DOHH2 (cell line): Measurements from ENCODE around the gene CDKN2B-AS1.

Experiments
- EZH2phosphoT487 ChIP-seq: fragments of 200-600 bp; sonication (generic); IDR thresholded peaks from 2 replicates; pipeline ENCODE4 v1.6.1; 2017; ENCODE audit warnings: borderline replicate concordance, mild to moderate bottlenecking, antibody characterized with exemption, low read length, moderate library complexity, mixed read lengths
- TF ChIP-seq, protein P1 (sequence below): fragments of 200-600 bp; sonication (generic); IDR thresholded peaks from one replicate; pipeline ENCODE4 v1.5.1; 2014; ENCODE audit warnings: antibody characterized with exemption, mild to moderate bottlenecking, low read depth, low read length; ENCODE audit not compliant: poor library complexity, severe bottlenecking

DNA sequence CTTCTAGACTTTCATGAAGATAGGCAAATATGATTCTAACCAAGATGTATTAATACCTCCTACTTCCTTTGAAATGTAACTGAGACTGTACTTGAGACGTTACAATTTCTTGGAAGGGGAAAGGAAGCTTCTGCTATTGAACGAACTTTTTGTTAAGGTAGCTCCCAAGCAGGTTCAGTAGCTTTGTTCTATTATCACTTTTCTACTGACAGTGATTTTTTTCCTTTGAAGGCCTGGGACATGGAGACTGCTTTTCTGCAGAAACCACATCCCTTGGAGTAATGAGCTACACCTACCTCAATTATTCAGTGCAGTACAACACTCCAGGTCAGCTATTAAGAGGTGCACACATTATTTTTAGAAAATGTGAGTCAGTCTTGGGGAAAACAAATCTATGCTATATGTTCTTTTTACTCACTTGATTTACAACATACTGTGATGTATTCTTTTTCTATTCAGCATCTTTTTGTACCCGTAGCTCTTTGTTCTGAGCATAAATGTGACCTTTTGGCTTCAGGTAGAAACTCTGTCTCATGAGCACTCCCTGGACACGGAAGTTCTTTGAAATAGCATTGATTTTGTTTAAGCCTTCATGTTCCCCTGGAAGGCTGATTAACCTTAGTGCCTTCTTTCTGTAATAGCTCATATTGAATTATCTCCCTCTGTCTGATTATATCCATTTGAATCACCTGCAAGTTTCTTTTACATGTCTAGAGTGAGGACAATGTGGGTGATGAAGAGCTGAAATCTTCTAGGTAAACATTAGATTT, 71.0 kb downstream of the CDKN2B-AS1 start:
- TF ChIP-seq, protein P1, sequence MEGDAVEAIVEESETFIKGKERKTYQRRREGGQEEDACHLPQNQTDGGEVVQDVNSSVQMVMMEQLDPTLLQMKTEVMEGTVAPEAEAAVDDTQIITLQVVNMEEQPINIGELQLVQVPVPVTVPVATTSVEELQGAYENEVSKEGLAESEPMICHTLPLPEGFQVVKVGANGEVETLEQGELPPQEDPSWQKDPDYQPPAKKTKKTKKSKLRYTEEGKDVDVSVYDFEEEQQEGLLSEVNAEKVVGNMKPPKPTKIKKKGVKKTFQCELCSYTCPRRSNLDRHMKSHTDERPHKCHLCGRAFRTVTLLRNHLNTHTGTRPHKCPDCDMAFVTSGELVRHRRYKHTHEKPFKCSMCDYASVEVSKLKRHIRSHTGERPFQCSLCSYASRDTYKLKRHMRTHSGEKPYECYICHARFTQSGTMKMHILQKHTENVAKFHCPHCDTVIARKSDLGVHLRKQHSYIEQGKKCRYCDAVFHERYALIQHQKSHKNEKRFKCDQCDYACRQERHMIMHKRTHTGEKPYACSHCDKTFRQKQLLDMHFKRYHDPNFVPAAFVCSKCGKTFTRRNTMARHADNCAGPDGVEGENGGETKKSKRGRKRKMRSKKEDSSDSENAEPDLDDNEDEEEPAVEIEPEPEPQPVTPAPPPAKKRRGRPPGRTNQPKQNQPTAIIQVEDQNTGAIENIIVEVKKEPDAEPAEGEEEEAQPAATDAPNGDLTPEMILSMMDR: no peak
- TF ChIP-seq EZH2phosphoT487: no peak
